Glomerular endothelial cell (primary cell): ENCODE data around the gene LRRC72. TPM values are rescaled to one million over a fixed set of nuclear protein-coding genes. Genes with fewer than 3 reads are reported as not detected.
"Not testable (repeated sequence)": the region's sequence is repeated elsewhere in the genome, so short reads cannot be mapped to it uniquely, and the experiment has no call there.

Experiments used
- DNase-seq: peaks from one replicate; pipeline ENCODE4 v3.0.0-alpha.2; 2011; ENCODE audit warnings: low read depth, low spot score; ENCODE audit errors: extremely low read depth
- total RNA-seq: library from RNA; depleted of rRNA; stranded (reverse); fragments of >200 nt; gene quantifications from 2 replicates; pipeline ENCODE4 v1.2.3, GENCODE V29; 2015

The LRRC72 gene
- total RNA-seq = not detected in 2 replicates

DNA sequence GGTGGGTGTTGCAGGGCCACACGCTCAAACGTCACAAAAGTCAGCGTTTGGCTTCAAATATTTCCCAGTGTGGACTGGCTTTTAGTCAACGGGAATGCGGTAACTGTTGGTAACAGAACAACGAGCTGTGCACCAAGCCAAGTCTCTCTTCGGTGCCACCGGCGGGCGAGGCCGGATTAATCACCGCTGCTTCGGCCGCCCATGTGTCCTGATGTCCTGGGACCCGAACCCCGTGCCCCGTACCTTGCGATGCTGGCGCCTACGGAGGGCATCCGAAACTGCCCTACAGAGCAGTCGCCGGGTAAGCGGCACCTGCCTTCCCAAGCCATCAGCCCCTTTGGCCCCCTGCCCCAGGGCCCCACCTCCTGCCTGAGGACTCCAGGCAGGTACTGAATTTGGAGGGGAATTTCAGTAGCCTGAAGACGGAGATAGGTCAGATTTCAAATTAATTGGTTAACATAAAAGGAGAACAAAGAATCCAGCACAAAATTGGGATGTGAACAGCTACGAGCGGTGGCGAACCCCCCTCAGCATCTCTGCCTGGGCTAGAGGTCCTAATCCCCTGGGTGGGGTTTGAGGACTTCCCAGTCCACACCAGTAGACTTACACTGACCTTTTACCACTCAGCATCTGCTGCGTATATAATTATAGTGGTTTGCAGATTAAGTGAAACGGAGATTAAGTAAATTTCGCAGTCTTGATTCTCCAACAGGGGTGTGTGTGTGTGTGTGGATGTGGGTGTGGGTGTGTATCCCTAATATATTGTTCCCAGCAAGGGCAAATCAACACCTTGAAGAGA is at the start of gene LRRC72:
TSS of gene LRRC72 (plus strand) at position 84 of the 799 bp plus-strand sequence. CDS start at position 212, 128 bp downstream.
- no peak for DNase-seq

DNA sequence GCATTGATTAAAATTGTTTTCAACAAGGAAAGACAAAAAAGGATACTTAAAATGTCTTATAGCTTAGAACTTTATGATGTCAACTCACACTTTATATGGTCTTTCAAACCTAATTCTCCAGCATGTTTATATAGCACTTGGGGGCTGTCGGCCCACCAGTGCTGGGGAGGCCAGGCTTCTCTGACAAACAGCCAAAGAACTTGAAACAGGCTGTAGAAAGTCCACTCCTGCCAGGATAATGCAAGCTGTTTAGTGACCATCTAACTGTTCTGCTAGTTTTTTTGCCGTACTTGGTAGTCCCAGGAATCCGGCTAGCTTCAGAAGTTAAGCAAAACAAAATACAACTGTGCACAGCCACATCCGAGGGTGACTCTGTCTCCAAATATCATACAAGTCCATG is 47.5 kb upstream of the LRRC72 start:
- DNase-seq = no peak

DNA sequence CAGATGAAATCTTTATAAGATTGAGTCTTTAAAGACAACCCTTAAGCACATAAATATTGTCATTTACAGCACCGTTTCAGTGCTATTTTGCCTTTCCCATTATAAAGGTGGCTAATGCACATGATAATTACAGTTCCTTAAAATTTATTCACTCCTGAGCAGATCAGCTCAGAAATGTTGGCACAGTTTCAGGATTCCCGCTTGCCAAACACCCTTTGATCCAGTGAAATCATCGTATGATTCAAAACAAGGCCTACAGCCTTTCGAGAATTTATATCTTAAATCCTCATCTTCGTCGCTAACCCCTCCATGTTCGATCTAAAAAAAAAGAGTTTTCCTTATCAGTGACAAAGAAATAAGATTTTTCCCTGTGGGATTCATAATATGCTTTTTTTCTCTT is 47.0 kb upstream of the LRRC72 start:
- no peak for DNase-seq

DNA sequence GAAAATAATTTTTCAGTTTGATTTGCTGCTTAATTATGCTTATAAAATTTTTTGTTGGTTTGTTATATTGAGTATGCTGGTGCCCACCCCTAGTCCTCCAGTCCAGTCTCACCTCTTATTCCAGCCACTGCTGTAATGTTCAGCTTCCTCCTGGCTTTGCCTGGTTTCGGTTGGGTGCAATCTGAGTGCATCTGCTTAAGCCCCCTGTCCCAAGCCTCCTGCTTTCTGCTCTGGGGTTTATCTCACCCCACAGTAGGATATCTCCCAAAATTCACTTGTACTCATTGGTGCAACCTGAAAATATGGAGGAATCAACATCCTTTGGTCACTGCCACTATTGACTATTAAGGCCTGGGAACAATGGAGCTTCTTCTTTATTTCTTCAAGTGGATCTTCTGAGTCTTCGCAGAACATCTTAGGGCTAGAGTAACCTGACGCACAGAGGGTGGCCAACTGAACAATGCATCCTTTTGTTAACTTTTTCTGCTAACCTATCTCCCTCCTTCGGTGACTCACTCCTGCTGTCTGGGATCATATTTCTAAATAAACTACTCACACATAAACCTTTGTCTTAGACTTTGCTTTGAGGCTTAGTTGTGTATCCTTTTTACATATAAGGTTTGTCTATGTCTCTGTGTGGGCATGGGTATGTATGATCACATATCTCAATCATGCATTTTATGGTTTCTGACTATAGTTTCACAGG is 42.0 kb upstream of the LRRC72 start:
- no peak for DNase-seq

DNA sequence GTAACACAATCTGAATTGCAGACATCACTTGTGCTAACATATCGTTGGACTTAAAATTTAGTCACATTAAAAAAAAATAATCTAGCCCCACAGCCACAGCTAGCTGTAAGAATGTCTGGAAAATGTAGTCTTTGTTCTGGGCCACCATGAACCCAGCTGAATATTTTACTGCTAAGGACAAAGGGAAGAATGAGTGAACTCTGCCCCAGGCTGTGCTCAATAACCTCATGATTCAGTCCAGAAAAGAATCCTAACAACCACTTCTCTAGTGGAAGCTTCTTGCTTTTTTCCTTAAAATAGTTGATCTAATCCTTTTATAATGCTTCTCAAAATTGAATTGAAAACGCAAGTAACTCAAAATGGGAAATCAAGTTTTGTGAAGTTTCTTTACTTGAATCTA is 35.5 kb upstream of the LRRC72 start:
- no peak for DNase-seq

DNA sequence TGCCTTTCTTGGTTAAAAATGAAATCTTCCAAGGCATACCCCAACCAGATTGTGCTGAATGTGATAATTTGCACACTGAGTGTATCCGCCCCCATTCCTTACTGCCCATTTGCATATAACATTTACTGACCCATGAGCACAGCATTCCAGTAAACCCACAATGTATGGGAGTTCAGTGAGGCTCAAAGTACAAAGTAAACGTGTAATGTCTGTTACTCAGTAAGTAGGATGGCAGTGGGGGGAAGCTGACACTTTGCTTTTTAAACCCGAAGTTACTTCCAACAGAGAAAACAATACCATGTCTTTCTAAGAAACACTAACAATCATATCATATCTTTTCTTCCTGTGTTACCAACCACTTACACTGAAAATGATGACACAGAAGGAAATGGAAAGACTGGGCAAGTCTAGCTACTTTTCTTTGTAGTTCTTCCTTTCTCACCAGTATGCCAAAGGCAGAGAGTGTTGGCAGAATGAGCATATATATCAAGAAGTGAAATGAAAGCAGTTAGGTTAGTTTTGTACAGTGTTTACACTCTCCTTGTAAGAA is 34.0 kb upstream of the LRRC72 start:
- DNase-seq = no peak

DNA sequence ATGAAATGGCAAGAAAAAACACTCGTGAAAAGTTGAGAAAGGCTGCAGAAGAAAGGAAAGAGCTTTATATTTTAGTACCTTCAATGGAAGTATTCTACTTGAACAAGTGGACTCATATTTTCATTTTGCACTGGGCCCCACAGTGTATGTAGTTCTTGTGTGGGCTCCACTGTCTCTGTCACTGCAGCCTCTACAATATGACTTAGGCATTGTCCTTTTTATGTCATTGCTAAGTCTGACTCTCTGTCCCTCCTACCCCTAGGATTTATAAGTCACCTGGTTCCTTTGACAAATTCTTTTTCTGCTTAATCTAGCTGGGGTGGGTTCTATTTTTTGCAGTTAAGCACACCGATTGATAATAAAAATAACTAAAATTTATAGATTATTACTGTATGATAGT is 33.4 kb upstream of the LRRC72 start:
- no peak for DNase-seq

DNA sequence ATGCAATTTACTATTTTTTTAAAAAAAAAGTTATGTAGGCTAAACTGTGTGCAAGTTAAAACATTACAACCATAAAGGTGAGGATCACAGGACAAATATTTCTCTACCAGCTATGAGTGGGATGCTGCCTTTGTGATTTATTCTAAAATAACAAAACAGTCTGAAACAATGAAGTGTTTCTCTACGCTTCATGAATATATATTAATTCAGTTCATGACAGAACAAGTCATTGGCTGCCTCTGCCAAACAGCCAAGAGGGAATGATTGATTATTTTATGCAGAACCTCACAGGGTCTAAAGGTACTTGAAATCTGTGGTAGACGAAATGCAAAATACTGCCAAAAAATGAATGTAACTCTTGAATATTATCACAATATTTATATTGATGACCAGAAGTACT is 32.1 kb upstream of the LRRC72 start:
- DNase-seq = no peak

DNA sequence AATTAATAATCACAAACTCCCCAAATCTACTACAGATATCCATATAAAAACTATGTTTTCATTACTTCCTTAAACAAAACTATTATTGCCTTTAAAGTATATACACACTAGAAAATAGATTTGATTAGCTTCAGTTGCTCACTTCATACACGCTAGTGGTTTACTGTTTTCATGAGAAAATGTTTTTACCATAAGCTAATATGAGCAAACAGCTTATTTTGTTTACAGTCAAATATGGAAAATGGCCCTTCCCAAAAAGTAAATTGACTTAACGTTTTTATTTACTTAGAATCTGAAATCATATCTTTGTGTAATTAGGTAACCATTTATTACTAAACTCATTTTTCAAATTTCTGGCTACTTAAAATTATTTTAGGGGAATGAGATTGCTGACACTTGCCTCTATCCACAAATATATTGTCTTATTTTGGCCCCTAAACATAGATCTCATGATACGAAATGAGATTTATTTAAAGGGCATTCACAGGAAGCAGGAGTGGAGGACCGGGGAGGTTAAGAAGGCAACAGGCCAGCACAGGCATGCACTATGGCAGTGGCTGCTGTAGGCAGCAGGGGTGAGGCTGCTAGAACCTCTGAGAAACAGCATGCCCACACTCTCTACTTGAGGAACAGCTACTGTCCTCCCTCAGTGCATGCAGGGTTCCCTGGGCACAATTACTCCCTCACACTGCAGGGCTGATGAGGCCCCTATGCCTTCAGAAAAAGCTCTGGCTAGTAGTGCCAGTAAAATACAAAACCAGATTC is 31.5 kb upstream of the LRRC72 start:
- DNase-seq = no peak

DNA sequence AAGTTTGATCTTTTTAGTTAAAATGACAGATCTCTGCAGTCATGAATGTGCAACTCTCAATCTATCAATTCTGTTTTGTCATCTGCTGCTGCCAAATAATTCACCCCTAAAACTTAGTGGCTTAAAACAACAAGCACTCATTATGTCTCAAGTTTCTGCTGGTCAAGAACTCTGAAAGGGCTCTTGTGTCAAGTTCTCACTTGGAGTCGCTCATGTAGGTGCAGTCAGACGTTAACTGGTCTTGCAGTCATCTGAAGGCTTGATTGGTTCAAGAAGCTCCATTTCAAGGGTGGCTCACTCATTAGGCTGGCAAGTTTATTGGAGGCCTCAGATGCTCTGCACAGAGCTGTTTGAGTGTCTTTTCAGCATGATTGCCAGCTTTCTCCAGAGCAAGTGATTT is 28.5 kb upstream of the LRRC72 start:
- no peak for DNase-seq

DNA sequence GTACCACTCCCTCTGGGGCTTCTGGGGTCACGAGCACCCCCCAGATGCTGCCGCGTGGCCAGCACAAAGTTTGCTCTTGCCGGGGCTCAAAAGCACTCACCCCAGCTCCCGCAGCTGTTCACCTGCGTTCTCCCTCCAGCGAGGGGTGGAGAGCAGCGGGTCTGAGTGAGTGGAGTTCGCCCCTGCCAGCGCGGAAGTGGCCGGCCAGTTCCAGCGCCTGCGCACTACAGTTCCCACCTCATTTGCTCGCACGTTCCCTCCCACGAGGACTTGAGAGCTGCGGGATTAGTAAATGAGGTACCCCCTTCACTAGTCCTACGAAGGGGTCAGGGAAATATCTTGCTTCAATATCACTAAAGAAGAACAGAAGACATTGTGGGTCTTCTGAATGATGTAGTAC is 24.3 kb upstream of the LRRC72 start:
- DNase-seq = no peak

DNA sequence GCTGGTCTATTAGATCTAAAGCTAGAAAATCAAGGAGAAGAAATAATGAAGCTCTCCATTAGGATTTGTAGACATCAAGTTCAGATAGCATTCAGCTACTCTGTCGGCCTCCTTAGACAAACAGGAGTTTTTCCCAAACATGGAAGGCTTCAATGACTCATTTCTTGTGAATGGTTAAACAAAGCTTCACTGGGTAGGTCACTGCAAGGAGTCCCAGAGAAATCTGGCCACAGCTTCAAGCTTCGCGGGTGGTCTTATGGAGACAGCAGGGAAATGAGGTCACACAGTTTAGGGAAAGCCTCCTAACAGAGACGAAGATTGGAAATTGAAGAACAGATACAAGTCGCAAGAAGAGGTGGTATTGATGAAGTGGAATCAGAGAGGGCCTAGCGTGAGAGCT is 22.6 kb upstream of the LRRC72 start:
- no peak for DNase-seq

DNA sequence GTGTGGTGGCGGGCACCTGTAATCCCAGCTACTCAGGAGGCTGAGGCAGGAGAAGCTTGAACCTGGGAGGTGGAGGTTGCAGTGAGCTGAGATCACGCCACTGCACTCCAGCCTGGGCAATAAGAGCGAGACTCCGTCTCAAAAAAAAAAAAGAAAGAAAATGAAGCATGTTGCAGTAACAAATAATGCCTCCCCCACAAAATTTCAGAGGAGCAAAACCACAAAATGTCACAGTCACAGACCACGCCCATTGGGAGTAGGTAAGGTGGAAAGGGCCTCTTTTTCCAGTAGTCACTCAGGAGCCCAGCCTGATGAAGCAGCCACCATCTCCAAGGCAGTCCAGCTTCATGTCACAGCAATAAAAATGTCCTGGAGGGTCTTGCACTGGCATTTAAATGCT is 20.2 kb upstream of the LRRC72 start:
- not testable (repeated sequence) for DNase-seq

DNA sequence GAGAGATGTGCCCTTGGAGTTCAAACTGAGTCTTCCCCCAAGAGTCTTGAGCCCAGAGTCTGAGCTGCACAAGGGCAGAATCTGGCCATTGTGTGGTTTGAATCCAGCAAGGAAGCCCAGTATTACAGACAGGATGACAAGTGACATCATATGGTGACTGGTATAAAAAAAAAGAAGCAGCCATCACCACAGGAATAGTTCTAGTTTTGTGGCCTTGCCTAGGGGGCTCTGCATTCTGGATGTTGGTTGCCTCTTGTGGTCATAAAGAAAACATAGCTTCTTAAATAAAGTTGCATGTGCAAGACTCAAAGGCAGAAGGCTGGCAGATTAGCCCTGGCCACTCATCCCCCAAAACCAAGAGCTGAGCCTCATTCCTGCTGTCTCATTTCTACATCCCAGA is 16.8 kb upstream of the LRRC72 start:
- no peak for DNase-seq

DNA sequence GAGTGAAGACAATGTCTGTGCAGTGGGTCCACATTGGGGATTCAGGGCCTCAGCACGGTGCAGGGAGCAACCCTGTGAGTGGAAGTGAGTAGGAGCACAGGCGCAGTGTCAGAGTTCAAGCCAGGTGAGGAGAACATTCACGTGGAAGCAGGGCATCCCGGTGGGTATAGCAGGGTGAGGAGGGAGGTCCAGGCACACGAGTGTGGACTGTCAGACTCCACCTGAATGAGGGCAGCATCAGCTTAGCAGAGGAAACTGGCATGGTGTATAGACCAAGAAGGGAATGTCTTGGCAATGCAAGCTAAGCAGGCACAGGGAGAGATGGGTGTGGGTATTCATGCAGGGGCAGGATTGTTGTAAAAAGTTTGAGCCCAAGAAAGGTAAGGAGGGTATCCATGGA is 15.3 kb upstream of the LRRC72 start:
- no peak for DNase-seq

DNA sequence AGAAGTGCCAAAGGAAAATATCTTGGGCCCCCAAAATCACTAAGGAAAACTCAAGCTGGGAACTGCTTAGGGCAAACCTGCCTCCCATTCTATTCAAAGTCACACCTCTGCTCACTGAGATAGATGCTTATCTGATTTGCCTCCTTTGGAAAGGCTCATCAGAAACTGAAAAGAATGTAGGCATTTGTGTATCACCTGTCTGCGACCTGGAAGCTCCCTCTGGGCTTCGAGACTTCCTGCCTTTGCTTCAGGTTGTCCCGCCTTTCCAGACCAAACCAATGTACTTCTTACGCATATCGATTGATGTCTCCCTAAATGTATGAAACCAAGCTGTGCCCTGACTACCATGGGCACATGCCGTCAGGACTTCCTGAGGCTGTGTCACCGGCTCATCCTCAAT is 14.5 kb upstream of the LRRC72 start:
- DNase-seq = no peak

DNA sequence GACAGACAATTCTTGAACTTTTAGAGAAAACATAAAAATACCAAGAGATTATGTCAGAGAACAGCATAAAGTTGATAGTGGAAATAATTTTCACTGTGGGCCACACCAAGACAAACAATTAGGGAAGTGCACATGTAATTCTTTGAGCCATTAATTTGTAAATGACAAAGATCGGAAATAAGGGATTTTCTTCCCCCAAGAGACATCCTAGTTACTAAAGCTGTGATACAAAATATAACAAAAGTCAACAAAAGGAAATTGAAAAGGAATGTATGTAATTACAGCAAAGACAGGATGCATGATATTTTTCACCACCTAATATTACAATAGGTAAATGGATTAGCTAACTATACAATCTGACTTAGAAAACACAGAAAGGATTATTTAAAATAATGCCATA is 12.4 kb upstream of the LRRC72 start:
- DNase-seq = peak; percentile 7

DNA sequence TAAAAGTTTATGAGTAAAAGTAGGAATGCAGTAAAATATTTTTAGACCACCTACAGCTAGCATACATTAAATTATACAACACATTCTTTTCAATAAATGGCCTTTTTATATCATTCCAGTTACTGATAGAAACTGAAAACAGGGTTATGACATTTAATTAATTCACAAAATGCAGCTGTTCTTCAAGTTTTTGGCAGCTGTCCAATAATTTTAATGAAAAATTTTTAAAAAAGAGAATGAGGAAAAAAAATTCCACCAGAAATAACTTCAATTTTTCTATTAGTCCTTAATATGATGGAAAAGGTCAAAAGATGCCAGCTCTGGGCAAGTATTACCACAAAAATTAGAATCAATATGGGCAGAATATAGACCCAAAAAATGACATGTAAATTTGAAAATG is 11.9 kb upstream of the LRRC72 start:
- DNase-seq = no peak

DNA sequence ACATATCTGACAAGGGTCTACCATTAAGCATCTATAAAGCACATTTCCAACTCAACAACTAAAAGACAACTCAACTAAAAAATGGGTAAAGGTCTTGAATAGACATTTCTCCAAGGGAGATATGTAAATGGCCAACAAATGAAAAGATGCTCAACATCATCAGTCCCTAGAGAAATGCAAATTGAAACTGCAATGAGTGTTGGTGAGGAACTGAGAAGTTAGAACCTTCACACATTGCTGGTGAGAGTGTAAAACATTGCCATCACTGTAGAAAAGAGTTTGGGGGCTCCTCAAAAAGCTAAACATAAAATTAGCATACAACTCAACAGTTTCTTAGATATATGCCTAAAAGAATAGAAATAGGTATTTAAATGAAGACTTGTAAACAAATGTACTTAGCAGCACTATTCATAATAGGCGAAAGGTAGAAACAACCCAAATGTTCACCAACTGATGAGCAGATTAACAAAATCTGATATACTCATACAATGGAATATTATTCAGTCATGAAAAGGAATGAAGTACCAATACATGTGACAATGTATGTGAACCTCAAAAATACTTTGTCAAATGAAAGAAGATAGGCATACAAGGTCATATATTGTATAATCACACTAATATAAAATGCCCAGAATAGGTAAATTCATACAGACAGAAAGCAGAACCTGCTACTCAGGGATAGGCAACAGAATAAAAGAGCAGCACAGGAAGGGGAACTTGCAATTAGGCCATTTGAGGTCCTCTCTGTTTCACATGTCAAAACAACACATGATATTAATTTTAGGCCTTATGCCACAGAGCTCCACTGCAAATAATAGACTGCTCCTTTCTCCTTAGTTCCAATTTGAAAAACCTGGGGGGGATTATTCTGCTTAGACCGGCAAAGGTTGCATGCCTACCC is 10.6 kb upstream of the LRRC72 start:
- no peak for DNase-seq

DNA sequence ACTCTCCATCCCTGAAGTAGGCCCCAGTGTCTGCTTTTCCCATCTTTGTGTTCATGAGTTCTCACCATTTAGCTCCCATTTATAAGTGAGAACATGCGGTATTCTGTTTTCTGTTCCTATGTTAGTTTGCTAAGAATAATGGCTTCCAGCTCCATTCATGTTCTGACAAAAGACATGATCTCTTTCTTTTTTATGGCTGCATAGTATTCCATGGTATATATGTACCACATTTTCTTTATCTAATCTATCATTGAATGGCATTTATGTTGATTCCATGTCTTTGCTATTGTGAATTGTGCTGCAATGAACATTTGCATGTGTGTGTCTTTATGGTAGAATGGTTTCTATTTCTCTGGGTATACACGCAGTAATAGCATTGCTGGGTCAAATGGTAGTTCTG is 6.6 kb upstream of the LRRC72 start:
- not testable (repeated sequence) for DNase-seq
